ENCODE results near the gene THBD. TPM values are rescaled to one million over a fixed set of nuclear protein-coding genes. Genes with fewer than 3 reads are reported as not detected.

The THBD gene
- total RNA-seq, 1 experiment from 2014 or later, result 3.1 TPM

- no peaks in the 10 kb centered on the region for H4K20me1 ChIP-seq (ENCODE audit: low read length)
- ATAC-seq (peak; percentile 37; the same call in 1 of the 2 replicates), DNase-seq (peak; percentile 44)
- peak overlapping the region; percentile 63 for H3K27ac ChIP-seq (ENCODE audit: low read length)
- BruUV-seq (replicated peaks), result no TSS peak
- peak overlapping the region; percentile 73 for H3K4me3 ChIP-seq (ENCODE audit: low read length)
- POLR2A ChIA-PET (ENCODE audit: unreplicated experiment), result no interaction called here
- H3K9ac ChIP-seq (ENCODE audit: low read length), result peak overlapping the region; percentile 51
- peak overlapping the region; percentile 91 for H2AFZ ChIP-seq (ENCODE audit: low read length)
- no peaks in the 10 kb centered on the region for H3K79me2 ChIP-seq (ENCODE audit: low read length)
- CTCF ChIA-PET, result no interaction called here
- H3K27me3 ChIP-seq (ENCODE audit: low read length), result no peaks in the 10 kb centered on the region; the same call in 1 of the 2 replicates
- H3K4me1 ChIP-seq (ENCODE audit: insufficient read depth, low read length), result peaks cover 16% of the 10 kb centered on the region
- peak overlapping the region; percentile 96 for H3K4me2 ChIP-seq (ENCODE audit: low read length)
- no peaks in the 10 kb centered on the region for H3F3A ChIP-seq (ENCODE audit: low read length, unreplicated experiment)
- intact Hi-C loops (cut with micrococcal nuclease), result no loop called here
- no peaks in the 10 kb centered on the region for H3K36me3 ChIP-seq (ENCODE audit: low read depth, low read length)
- no peaks in the 10 kb centered on the region for H3K9me3 ChIP-seq (ENCODE audit: low read length)
- H3K9me2 ChIP-seq (replicated peaks; ENCODE audit: low read length), result no peaks in the 10 kb centered on the region
- TF ChIP-seq CTCF (conservative IDR thresholded peaks at IDR 0.05; ENCODE audit: low read depth, low read length), result no peak
- no peak for TF ChIP-seq EZH2 (IDR thresholded peaks at IDR 0.05; ENCODE audit: low read length, unreplicated experiment)
- TF ChIP-seq EZH2phosphoT487 (IDR thresholded peaks at IDR 0.05; ENCODE audit: borderline replicate concordance, low read length), result no peak
Observed at GRCh38 chr20:23050076-23050838, 785 bp upstream of the THBD start.

- intact Hi-C loops (cut with micrococcal nuclease), result no loop called here
- no peak overlapping the region for H3K9ac ChIP-seq (ENCODE audit: low read length)
- H3K4me2 ChIP-seq (ENCODE audit: low read length), result peak overlapping the region; percentile 96
- no peaks in the 10 kb centered on the region for H3K36me3 ChIP-seq (ENCODE audit: low read depth, low read length)
- H3F3A ChIP-seq (ENCODE audit: low read length, unreplicated experiment), result no peaks in the 10 kb centered on the region
- peak; percentile 55 for DNase-seq
- H3K9me3 ChIP-seq (ENCODE audit: low read length), result no peaks in the 10 kb centered on the region
- POLR2A ChIA-PET (ENCODE audit: unreplicated experiment), result no interaction called here
- no peaks in the 10 kb centered on the region for H3K9me2 ChIP-seq (replicated peaks; ENCODE audit: low read length)
- H3K27ac ChIP-seq (ENCODE audit: low read length), result no peak overlapping the region
- peaks cover 16% of the 10 kb centered on the region for H3K4me1 ChIP-seq (ENCODE audit: insufficient read depth, low read length)
- no peak for TF ChIP-seq EZH2 (IDR thresholded peaks at IDR 0.05; ENCODE audit: low read length, unreplicated experiment)
- peak; percentile 60 for TF ChIP-seq CTCF (conservative IDR thresholded peaks at IDR 0.05; ENCODE audit: low read depth, low read length)
- H2AFZ ChIP-seq (ENCODE audit: low read length), result peak overlapping the region; percentile 91
- peak overlapping the region; percentile 73 for H3K4me3 ChIP-seq (ENCODE audit: low read length)
- H3K27me3 ChIP-seq (ENCODE audit: low read length), result no peaks in the 10 kb centered on the region; the same call in 1 of the 2 replicates
- peak; percentile 34 for ATAC-seq
- no TSS peak for BruUV-seq (replicated peaks)
- H3K79me2 ChIP-seq (ENCODE audit: low read length), result no peaks in the 10 kb centered on the region
- H4K20me1 ChIP-seq (ENCODE audit: low read length), result no peaks in the 10 kb centered on the region
- CTCF ChIA-PET, result no interaction called here
Observed at GRCh38 chr20:23048283-23049200, 930 bp downstream of the THBD start.
